ENCODE data around the gene PRR29.

Gene PRR29

GRCh38 chr17:63984651-63985386 lies 13.3 kb upstream of the PRR29 start:
- peak; percentile 94 for DNase-seq (ENCODE audit: low read depth)

DNA sequence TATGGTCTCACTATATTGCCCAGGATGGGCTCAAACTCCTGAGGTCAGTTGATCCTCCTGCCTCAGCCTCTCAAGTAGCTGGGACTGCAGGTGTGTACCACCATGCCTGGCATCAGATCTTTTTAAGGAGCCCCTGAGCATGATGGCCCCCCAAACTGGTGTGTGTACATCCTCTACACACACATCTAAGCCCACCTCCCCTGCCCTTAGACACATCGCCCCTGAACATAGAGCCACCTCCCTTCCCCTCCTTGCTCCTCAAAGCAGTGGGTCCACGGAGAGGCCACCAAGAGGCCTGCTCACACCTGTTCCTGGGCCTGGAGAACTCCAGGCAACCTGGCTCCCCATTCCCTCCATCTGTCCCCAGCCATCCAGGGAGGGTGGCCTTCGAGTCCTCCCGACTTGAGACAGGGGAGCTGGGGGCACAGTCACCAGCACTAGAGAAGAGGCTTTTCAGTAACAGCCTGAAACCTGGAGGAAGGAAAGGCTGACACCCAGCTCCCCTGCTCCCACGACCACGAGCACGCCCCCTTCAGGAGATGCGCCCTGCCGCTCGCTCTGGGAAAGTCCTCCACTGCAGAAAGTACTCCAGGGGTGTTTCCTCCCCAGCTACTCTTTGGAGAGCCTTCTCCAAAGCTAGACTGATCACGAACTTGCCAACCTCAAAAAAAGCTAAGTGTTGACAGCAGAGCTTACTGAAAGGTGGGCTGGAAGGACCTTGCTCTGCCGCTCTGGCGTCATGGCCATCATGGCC lies 12.6 kb upstream of the PRR29 start:
- TF ChIP-seq CTCF (conservative IDR thresholded peaks at IDR 0.05; ENCODE audit: low read depth, low read length) = no peak
- H3K4me3 ChIP-seq (ENCODE audit: low read depth, low read length) = no peak overlapping the region
- no peak for DNase-seq (ENCODE audit: low read depth)

More at GRCh38 chr17:63984651-63985386, 13.3 kb upstream of the PRR29 start:
- peak; percentile 10 for TF ChIP-seq CTCF (conservative IDR thresholded peaks at IDR 0.05; ENCODE audit: low read depth, low read length)
- no peak overlapping the region for H3K4me3 ChIP-seq (ENCODE audit: low read depth, low read length)

DNA sequence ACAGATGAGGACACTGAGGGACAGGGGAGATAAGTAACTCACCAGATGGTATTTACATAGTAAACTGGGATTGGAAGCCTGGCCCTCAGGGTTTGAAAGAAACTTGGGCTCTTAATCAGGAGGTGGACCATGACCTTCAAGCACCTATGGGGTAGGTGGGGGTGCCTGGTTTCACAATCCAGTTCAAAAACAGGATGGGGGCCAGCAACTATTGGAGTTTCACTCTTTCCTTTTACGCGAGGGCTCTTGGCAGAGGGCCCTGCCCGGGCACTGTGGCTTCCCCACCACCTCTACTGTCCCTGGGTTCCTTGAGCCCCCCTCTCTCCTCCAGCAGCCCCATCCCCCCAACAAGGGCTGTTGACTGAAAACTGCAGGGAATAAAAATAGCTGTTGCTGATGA lies 11.3 kb upstream of the PRR29 start:
- TF ChIP-seq CTCF (conservative IDR thresholded peaks at IDR 0.05; ENCODE audit: low read depth, low read length) = no peak

DNA sequence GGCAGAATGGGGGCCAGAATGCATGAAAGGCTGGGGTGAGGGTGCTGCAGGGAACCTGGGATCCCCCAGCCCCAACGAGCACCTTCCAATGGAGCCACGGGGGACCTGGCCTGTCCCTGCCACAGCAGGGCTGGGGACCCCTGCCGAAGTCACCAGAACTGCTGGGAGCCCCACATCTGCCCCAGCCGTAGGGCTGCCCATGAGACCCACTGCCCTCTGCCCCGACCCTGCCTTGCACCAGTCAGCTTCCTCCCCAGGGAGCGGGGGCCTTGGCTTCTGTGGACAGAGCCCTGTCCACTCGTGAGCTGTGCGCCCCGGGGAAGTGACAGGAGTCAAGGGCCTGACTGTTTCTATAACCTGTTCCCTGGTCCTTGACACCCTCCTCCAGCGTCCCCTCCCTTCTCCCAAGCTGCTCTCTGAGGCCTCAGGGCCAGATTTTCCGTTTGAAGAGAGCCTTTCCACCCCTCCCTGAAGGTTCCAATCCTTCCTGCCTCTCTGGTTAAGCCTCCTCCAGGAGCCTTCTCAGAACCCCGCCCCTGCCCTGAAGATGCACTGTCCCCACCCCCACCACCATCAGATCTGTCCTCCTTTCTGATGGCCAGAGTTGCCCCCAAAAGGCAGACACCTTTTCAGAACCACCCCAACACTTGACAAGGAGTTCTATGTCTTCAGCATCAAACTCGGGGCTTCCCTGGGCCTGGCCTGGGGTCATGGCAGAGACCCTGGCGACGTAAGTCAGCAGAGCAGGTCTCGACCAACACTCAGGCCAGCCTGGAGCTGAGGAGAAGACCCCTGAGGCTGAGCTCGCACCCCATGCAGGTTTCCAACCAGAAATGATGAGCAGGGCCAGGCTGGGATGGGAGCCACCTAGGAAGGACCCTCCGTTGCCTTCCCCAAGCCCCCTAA lies 10.7 kb upstream of the PRR29 start:
- no peak overlapping the region for H3K4me3 ChIP-seq (ENCODE audit: low read depth, low read length)
- no peak for TF ChIP-seq CTCF (conservative IDR thresholded peaks at IDR 0.05; ENCODE audit: low read depth, low read length)
- DNase-seq (ENCODE audit: low read depth) = no peak

More for the DNA sequence above, 11.3 kb upstream of the PRR29 start:
- no peak for DNase-seq (ENCODE audit: low read depth)
- H3K4me3 ChIP-seq (ENCODE audit: low read depth, low read length) = no peak overlapping the region

GRCh38 chr17:63988127-63988478 lies 10.0 kb upstream of the PRR29 start:
- no peak for TF ChIP-seq CTCF (conservative IDR thresholded peaks at IDR 0.05; ENCODE audit: low read depth, low read length)
- H3K4me3 ChIP-seq (ENCODE audit: low read depth, low read length) = no peak overlapping the region
- no peak for DNase-seq (ENCODE audit: low read depth)

- DNase-seq (ENCODE audit: low read depth) = peak; percentile 9
- no peak for TF ChIP-seq CTCF (conservative IDR thresholded peaks at IDR 0.05; ENCODE audit: low read depth, low read length)
- no peak overlapping the region for H3K4me3 ChIP-seq (ENCODE audit: low read depth, low read length)
Observed at GRCh38 chr17:63988741-63989621, 9.2 kb upstream of the PRR29 start.
